Peyer's patch (tissue), 4 donors: ENCODE measurements around the gene HEXIM2.

Source experiments
- POLR2A ChIP-seq, 2 donors: fragments of 450-650 bp; IDR thresholded peaks; one replicate each; pipeline ENCODE4 v1.5.1; 2017; ENCODE audit warnings: antibody characterized with exemption in 2 of 2, mild to moderate bottlenecking in 2 of 2, moderate library complexity in 2 of 2
- TF ChIP-seq, protein P1 (sequence below), 6 experiments: fragments of 450-650 bp in 4 of 6; fragments of 200-600 bp in 2 of 6; sonication (generic) in 1 of 6; IDR thresholded peaks; one replicate each; pipeline ENCODE4 v1.5.1; 2017 to 2019; ENCODE audit warnings: antibody characterized with exemption in 6 of 6, mild to moderate bottlenecking in 3 of 6, moderate library complexity in 1 of 6

DNA sequence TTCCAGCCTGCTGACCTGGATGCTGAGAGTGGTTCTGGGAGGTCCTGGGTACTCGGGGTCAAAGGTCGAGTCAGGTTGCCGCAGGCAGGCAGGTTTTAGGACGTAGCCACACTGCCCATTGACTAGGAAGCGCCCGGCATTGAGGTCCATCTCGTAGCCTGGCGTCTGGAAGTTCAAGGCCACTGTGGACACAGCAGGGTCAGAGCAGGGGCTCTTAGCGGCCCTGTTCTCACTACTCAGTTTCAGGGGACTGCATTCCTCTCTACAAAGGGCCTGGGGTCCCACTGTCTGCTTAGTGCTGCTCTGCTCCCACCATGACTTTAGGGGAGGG is 48.3 kb upstream of the HEXIM2 start:
- TF ChIP-seq, protein P1, sequence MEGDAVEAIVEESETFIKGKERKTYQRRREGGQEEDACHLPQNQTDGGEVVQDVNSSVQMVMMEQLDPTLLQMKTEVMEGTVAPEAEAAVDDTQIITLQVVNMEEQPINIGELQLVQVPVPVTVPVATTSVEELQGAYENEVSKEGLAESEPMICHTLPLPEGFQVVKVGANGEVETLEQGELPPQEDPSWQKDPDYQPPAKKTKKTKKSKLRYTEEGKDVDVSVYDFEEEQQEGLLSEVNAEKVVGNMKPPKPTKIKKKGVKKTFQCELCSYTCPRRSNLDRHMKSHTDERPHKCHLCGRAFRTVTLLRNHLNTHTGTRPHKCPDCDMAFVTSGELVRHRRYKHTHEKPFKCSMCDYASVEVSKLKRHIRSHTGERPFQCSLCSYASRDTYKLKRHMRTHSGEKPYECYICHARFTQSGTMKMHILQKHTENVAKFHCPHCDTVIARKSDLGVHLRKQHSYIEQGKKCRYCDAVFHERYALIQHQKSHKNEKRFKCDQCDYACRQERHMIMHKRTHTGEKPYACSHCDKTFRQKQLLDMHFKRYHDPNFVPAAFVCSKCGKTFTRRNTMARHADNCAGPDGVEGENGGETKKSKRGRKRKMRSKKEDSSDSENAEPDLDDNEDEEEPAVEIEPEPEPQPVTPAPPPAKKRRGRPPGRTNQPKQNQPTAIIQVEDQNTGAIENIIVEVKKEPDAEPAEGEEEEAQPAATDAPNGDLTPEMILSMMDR (IDR thresholded peaks at IDR 0.05): no peak
- no peak for TF ChIP-seq POLR2A (IDR thresholded peaks at IDR 0.05)
